Stomach (tissue), 4 donors: ENCODE results near the gene HLCS.

Experiments used
- CTCF ChIP-seq, 7 experiments: fragments of 450-650 bp in 4 of 7; fragments of 200-600 bp in 3 of 7; sonication (generic) in 3 of 7; IDR thresholded peaks; one replicate each; pipeline ENCODE4 v1.5.1; 2016 to 2019; ENCODE audit warnings: antibody characterized with exemption in 7 of 7, control low read depth in 2 of 7, mild to moderate bottlenecking in 1 of 7
- POLR2A ChIP-seq, 4 donors: fragments of 450-650 bp; IDR thresholded peaks; one replicate each; pipeline ENCODE4 v1.6.1; 2016; ENCODE audit warnings: antibody characterized with exemption in 4 of 4, control low read depth in 2 of 4, mild to moderate bottlenecking in 1 of 4, moderate library complexity in 1 of 4
- POLR2AphosphoS5 ChIP-seq, 3 donors: sonication (generic); formaldehyde crosslinking; IDR thresholded peaks; one replicate each; pipeline ENCODE4 v1.6.1; 2016; ENCODE audit warnings: antibody characterized with exemption in 3 of 3

GRCh38 chr21:36901575-36901974 is 64.9 kb downstream of the HLCS start:
- TF ChIP-seq CTCF (IDR thresholded peaks at IDR 0.05) (no peak), POLR2AphosphoS5 (IDR thresholded peaks at IDR 0.05) (no peak), POLR2A (IDR thresholded peaks at IDR 0.05) (no peak)
